PC-3 (cell line): ENCODE results near the gene PLEKHM3.

ENCODE experiments used
- CTCF ChIP-seq: fragments of 300-600 bp; sonication (generic); conservative IDR thresholded peaks from 2 replicates; pipeline ENCODE4 v1.5.1; 2017; ENCODE audit warnings: antibody characterized with exemption, low read depth, mild to moderate bottlenecking, low read length
- EZH2 ChIP-seq: fragments of 300-600 bp; sonication (generic); IDR thresholded peaks from one replicate; pipeline ENCODE4 v1.6.1; 2017; ENCODE audit warnings: antibody characterized with exemption, mild to moderate bottlenecking, low read length; ENCODE audit not compliant: unreplicated experiment

DNA sequence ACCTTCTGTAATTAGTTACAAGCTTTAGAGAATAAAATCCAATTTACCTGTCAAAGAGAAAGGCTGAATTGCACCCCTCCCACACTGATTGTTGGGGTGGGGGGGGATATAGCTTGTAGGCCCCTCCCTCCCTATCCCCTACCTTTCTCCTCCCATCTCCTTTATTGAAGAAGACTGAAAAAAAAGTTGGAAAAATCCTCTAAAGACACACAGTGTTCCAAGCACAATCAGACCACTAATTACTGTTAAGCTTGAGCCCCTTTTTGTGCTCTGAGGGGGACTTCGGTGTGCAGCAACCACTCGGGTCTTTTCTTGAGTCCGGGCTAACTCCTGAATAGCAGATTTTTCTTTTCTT is 212.6 kb downstream of the PLEKHM3 start:
- no peak for TF ChIP-seq CTCF
- TF ChIP-seq EZH2, result no peak
